Suprapubic skin (tissue), 4 donors: ENCODE measurements around the gene CPNE4. TPM values are rescaled to one million over a fixed set of nuclear protein-coding genes. Genes with fewer than 3 reads are reported as not detected.

ENCODE experiments used
- DNase-seq, 2 donors: peaks; one replicate each; pipeline ENCODE4 v3.0.0-alpha.2; 2019; ENCODE audit warnings: low spot score in 2 of 2
- H3K27ac ChIP-seq: fragments of 200-600 bp; sonication (generic); one replicate; pipeline ENCODE4 v1.5.1; 2019
- H3K27me3 ChIP-seq: fragments of 200-600 bp; sonication (generic); one replicate; pipeline ENCODE4 v1.5.1; 2019
- H3K36me3 ChIP-seq: fragments of 200-600 bp; sonication (generic); one replicate; pipeline ENCODE4 v1.5.1; 2019
- H3K4me1 ChIP-seq: fragments of 200-600 bp; sonication (generic); one replicate; pipeline ENCODE4 v1.5.1; 2019
- H3K4me3 ChIP-seq: fragments of 200-600 bp; sonication (generic); one replicate; pipeline ENCODE4 v1.5.1; 2019; ENCODE audit warnings: mild to moderate bottlenecking
- H3K9me3 ChIP-seq: fragments of 200-600 bp; sonication (generic); one replicate; pipeline ENCODE4 v1.5.1; 2019
- EP300 ChIP-seq: sonication (generic); formaldehyde crosslinking; IDR thresholded peaks from one replicate; pipeline ENCODE4 v1.6.1; 2017; ENCODE audit warnings: antibody characterized with exemption
- POLR2A ChIP-seq, 2 donors: fragments of 450-650 bp; IDR thresholded peaks; one replicate each; pipeline ENCODE4 v1.6.1; 2017; ENCODE audit warnings: antibody characterized with exemption in 2 of 2, mild to moderate bottlenecking in 2 of 2, moderate library complexity in 2 of 2
- POLR2AphosphoS5 ChIP-seq, 3 donors: sonication (generic); formaldehyde crosslinking; IDR thresholded peaks; one replicate each; pipeline ENCODE4 v1.6.1; 2017; ENCODE audit warnings: antibody characterized with exemption in 3 of 3
- WGBS: methylation state at CpG from one replicate; pipeline ENCODE4 v1.1.5; 2018; 5-methylcytosine and 5-hydroxymethylcytosine counted together
- total RNA-seq, 4 donors: library from RNA; depleted of rRNA; stranded (reverse); fragments of >200 nt; gene quantifications; one replicate each; pipeline ENCODE4 v1.1.0, GENCODE V29; 2016
- TF ChIP-seq, protein P1 (sequence below), 2 donors: fragments of 200-600 bp in 1 of 2; fragments of 450-650 bp in 1 of 2; sonication (generic) in 1 of 2; IDR thresholded peaks; one replicate each; pipeline ENCODE4 v1.5.1; 2016 to 2019; ENCODE audit warnings: antibody characterized with exemption in 2 of 2, mild to moderate bottlenecking in 1 of 2, moderate library complexity in 1 of 2

Gene CPNE4
- total RNA-seq, 4 donors from 2014 or later: 0.32 to 1.1 TPM; not detected in 2

DNA sequence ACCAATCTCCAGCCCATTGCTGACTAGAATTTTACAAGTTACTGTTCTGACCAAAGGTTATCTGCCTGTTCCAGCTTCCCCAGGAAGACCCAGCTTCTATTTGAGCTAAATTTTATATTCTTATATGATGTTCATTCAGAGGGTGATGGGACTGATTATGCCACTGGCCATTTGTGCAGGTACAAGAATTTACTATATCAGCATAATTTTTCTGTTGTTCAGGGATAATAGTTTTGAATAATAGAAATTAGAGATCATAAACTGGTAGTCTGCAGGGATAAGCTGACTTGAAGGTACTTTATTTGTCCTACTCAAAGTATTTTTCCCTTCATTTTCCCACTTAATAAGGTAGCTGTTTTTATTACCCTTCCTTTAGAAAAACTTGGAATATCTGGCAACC, 309.4 kb downstream of the CPNE4 start:
- no peak for DNase-seq
- Histone ChIP-seq H3K4me1 (no peaks in the 10 kb centered on the region), H3K9me3 (no peaks in the 10 kb centered on the region), H3K27ac (no peak overlapping the region), H3K4me3 (no peak overlapping the region), H3K36me3 (no peaks in the 10 kb centered on the region), H3K27me3 (no peaks in the 10 kb centered on the region)
- TF ChIP-seq POLR2AphosphoS5 (IDR thresholded peaks at IDR 0.05) (no peak), EP300 (no peak), POLR2A (IDR thresholded peaks at IDR 0.05) (no peak)
- TF ChIP-seq, protein P1, sequence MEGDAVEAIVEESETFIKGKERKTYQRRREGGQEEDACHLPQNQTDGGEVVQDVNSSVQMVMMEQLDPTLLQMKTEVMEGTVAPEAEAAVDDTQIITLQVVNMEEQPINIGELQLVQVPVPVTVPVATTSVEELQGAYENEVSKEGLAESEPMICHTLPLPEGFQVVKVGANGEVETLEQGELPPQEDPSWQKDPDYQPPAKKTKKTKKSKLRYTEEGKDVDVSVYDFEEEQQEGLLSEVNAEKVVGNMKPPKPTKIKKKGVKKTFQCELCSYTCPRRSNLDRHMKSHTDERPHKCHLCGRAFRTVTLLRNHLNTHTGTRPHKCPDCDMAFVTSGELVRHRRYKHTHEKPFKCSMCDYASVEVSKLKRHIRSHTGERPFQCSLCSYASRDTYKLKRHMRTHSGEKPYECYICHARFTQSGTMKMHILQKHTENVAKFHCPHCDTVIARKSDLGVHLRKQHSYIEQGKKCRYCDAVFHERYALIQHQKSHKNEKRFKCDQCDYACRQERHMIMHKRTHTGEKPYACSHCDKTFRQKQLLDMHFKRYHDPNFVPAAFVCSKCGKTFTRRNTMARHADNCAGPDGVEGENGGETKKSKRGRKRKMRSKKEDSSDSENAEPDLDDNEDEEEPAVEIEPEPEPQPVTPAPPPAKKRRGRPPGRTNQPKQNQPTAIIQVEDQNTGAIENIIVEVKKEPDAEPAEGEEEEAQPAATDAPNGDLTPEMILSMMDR (IDR thresholded peaks at IDR 0.05): no peak

DNA sequence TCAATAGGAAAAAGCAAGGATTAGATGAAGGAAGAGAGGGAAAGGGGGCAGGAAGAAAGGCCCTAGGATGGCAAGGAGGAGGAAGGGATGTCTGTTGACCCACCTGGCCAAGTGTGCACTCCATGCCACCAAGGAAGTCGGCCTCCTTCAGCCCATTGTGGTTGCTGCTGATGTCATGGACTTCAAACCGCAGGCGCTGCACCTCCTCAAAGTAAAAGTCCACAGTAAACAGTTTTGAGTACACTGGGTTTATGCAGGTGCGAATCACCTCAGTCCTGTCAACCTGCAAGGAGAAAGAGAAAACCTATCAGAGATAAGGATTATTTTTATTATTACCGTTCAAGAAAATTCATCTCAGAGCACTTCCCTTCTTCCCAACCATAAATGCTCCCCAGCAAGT, 311.5 kb downstream of the CPNE4 start:
- TF ChIP-seq, protein P1 (IDR thresholded peaks at IDR 0.05): no peak
- 89% methylated on average over 5 of the region's 5 CpGs for WGBS
- DNase-seq: no peak

DNA sequence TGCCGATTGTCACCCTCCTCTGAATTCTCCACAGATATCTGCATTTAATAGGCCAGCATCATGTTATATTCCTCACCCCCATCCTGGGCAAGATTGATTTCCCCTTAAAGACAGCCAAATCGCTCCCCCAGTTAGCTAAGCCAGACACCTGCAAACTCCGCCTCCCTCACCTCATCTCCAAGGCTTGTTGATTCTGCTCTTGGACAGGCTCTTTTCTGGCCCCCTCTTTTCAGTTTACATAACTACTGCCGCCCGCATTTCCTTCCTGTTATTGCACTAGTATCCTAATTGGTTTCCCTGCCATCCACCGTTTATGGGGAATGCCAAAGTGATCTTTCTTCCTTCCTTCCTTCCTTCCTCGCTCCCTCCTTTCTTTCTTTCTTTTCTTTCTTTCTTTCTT, 317.3 kb downstream of the CPNE4 start:
- H3K36me3 ChIP-seq: no peaks in the 10 kb centered on the region
- no peak overlapping the region for H3K27ac ChIP-seq
- H3K9me3 ChIP-seq: no peaks in the 10 kb centered on the region
- H3K27me3 ChIP-seq: no peaks in the 10 kb centered on the region
- DNase-seq: no peak
- TF ChIP-seq EP300: no peak
- no peak for TF ChIP-seq POLR2A (IDR thresholded peaks at IDR 0.05)
- WGBS: 65% methylated on average over 7 of the region's 7 CpGs
- no peak overlapping the region for H3K4me3 ChIP-seq
- no peaks in the 10 kb centered on the region for H3K4me1 ChIP-seq

More for the DNA sequence above, 311.5 kb downstream of the CPNE4 start:
- Histone ChIP-seq H3K4me3 (no peak overlapping the region), H3K27me3 (no peaks in the 10 kb centered on the region), H3K9me3 (no peaks in the 10 kb centered on the region), H3K27ac (no peak overlapping the region), H3K36me3 (no peaks in the 10 kb centered on the region), H3K4me1 (no peaks in the 10 kb centered on the region)

DNA sequence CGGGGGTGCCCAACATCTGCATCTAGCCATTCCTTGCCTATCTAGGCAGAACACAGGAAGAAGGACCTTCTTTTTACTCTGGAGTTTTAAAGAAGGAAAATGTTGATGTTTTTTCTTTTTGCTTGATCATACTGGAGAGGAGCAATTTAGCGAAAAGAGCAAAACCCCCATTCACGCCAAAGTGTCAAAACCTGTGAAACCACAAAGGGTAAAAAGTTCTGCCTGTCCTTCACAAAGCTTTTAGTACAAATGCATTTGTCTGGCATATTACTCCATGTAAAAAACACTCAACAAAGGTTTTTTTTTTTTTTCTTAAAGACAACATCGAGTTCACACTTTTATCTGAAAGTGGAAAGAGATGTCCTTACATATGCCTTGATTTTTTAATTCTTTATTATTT, 317.9 kb downstream of the CPNE4 start:
- no peaks in the 10 kb centered on the region for H3K36me3 ChIP-seq
- TF ChIP-seq POLR2AphosphoS5 (IDR thresholded peaks at IDR 0.05): no peak
- TF ChIP-seq EP300: no peak
- TF ChIP-seq, protein P1 (IDR thresholded peaks at IDR 0.05): no peak
- TF ChIP-seq POLR2A (IDR thresholded peaks at IDR 0.05): no peak
- H3K4me3 ChIP-seq: no peak overlapping the region
- no peaks in the 10 kb centered on the region for H3K9me3 ChIP-seq
- no peak overlapping the region for H3K27ac ChIP-seq
- DNase-seq: no peak
- no peaks in the 10 kb centered on the region for H3K4me1 ChIP-seq
- 83% methylated on average over 4 of the region's 4 CpGs for WGBS
- no peaks in the 10 kb centered on the region for H3K27me3 ChIP-seq

DNA sequence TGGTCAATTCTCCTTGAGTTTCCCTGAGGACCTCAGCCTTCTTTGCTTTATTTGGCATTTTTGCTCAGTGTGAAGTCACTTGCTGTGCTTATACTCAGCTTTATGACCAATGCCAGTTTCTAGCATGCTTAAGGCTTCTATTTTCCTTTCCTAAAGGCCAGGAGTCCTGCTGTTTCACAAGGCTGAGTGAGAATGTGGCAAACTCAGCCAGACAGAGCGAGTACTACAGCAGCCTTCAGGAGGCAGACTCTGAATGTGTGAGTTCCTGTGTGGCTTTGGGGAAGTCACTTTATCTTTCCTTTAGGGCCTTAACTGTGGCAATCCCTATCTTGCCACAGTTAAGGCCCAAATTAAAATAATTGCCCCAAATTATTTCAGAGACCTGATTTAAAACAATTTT, 318.8 kb downstream of the CPNE4 start:
- no peak for DNase-seq
- no peaks in the 10 kb centered on the region for H3K9me3 ChIP-seq
- no peaks in the 10 kb centered on the region for H3K27me3 ChIP-seq
- H3K4me3 ChIP-seq: no peak overlapping the region
- no peak for TF ChIP-seq EP300
- TF ChIP-seq, protein P1 (IDR thresholded peaks at IDR 0.05): no peak
- TF ChIP-seq POLR2AphosphoS5 (IDR thresholded peaks at IDR 0.05): no peak
- TF ChIP-seq POLR2A (IDR thresholded peaks at IDR 0.05): no peak
- WGBS: 83% methylated on average over 1 of the region's 1 CpG
- H3K36me3 ChIP-seq: no peaks in the 10 kb centered on the region
- H3K27ac ChIP-seq: no peak overlapping the region
- H3K4me1 ChIP-seq: no peaks in the 10 kb centered on the region

DNA sequence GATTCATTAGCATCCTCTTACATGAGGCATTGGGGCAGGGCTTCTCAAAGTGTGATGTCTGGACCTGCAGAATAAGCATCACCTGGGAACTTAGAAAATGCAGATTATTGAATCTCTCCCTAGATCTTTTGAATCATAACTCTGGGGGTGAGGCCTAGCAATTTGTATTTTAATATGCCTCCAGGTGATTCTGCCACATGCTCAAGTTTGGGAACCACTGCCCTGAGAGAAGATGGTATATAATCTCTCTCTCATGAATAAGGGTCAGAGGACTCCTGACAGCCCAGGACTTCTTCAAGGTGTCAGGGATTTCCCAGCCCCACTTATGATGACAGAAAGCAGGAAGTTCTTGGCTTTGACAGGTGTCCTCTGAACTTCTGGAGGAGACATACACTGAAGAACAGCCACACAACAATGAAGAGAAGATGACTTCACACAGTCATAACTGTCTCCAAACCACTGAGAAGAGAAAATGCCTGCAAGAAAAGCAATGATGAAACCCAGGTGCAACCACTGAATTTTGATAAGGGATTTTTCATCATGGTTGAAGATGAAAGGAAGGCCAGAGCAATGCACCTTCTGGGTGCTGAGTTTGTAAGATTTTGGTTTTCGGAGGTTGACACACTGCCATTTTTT, 320.1 kb downstream of the CPNE4 start:
- no peak for DNase-seq
- Histone ChIP-seq H3K9me3 (no peaks in the 10 kb centered on the region), H3K27me3 (no peaks in the 10 kb centered on the region), H3K4me1 (no peaks in the 10 kb centered on the region), H3K36me3 (no peaks in the 10 kb centered on the region), H3K27ac (no peak overlapping the region), H3K4me3 (no peak overlapping the region)
- TF ChIP-seq EP300 (no peak), POLR2A (IDR thresholded peaks at IDR 0.05) (no peak), POLR2AphosphoS5 (IDR thresholded peaks at IDR 0.05) (no peak)
- TF ChIP-seq, protein P1 (IDR thresholded peaks at IDR 0.05): no peak
- 90% methylated on average over 1 of the region's 1 CpG for WGBS
